DMS79 treated with DMSO at 0.1 percent for 48 hours (cell line): Measurements from ENCODE around the gene PPP1R11.
A peak's percentile ranks its signal among the peaks of the same experiment; 100 is the strongest.

Experiments
- DNase-seq: peaks from one replicate; lab custom pipeline; 2025; lab: John Stamatoyannopoulos, UW

Gene PPP1R11

GRCh38 chr6:30061858-30062458 is 5.0 kb upstream of the PPP1R11 start:
- no peak for DNase-seq

DNA sequence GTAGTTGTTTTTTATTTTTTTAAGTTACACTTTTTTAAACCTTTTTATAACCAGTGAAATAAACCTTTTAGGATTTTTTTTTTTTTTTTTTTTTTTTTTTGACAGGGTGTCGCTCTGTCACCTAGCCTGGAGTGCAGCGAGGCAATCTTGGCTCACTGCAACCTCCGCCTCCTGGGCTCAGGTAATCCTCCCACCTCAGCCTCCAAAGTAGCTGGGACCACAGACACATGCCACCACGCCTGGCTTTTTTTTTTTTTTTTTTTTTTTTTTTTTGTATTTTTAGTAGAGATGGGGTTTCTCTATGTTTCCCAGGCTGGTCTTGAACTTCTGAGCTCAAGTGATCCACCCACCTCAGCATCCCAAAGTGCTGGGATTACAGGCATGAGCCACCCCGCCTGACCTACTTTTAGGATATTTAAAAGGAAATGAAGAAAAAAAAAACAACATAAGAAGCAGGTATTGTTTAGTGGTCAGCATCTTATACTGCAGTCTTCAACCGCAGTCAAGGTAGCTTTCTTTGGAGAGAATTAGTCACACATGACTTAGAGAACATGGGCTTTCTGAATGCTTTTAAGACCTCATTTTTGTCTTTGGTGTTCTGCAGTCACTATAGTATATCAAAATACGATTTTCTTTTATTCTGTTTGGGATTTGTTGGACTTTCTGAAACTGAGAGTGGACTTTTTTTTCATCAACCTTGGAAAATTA is 4.4 kb upstream of the PPP1R11 start:
- DNase-seq = no peak

DNA sequence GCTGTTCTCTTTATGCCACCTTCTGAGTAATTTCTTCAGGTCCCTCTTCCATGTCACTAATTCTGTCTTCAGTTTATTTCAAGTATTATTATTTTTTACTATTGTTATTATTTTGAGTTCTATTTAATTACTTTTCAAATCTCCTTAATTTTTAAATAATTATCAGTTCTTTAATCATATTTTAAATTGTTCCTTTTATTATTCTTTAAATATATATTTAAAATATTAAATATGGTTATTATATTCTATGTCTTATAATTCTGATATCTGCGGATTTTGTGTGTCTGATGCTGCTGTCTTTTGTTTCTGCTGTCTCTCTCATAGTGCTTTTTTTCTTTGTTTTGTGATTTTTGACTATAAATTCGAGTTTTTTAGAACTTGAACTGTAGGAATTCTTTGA is 3.7 kb upstream of the PPP1R11 start:
- no peak for DNase-seq

DNA sequence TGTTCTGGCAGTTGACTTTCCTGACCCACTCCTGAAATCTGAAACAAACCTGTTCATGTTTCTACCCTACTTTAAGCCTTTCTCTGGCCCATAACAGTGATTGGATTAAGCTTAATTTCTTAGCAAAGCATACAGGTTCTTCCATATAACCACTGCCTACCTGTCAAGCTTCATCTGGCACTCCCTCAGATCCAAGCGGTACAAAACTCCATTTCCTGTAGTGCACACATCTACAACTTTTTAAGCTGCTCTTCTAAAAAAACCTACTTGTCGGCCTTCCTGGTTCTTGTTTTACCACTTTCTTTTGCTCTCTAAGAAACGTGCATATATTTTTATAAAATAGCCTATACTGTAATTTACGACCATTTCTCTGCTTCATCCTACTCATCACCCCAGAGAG is 916 bp upstream of the PPP1R11 start:
- peak; percentile 38 for DNase-seq

DNA sequence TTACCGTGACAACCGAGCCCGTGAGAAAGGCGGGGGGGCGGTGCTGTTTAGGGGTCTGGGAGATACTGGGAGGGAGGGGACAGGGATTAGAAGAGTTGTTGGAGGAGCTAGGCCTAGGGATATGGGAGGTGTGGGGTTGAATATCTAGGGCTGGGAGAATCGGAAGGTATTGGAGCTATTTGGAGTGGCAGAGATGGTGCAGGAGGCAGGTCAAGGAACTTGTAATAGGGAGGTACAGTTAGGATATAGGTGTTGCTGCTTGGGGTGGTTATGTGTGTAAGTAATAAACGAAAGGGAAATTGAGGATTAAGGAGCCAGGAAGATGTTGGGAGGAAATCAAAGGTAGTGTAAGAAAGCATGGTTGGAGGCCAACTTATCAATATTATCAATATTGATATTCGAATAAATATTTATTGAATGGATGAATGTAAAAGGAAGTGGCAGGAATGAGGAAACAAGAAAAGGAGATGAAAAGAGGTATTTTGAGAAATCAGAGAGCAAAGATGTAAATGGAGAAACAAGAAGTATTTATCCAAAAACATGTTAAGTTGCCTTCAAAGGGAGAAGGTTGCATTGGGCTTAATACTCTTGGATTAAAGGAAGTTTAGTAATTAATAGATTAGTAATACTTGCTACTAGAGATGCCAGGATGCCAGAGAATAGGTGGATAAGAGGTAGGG is 602 bp downstream of the PPP1R11 start:
- DNase-seq = no peak

DNA sequence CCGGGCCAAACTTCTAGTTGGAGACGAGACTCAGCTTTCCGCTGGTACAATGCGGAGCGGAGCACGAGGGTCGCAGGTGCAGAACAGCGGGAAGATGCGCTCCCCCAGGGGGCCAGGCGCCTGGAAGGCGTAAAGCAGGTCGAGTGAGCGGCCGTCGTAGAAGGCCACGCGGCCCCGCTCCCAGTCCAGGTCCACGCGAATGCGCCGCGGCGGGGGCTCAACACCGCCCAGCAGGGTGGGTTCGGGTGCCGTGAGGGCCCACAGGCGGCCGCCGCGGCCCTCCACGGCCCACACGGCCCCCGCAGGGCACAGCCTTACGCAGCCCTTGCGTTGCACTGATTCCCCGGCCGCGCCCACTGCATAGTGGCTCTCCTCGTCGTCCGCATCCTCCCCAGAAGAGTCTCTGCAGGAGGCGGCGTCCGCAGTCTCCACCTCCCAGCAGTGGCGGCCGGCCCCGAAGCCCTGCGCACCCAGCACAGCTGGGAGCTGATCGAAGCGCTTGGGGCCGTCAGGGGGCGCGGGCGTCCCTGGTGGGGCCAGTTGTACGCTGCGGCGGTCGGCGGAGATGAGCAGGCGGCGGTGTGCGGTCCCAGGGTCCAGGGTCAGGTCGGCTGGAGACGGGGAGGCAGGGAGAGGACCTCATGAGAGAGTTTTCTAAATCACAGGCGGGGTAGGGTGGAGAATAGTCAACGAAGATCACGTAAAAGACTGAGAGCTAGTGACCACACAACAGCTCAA is 4.3 kb downstream of the PPP1R11 start:
- DNase-seq = no peak

GRCh38 chr6:30071858-30072257 is 4.9 kb downstream of the PPP1R11 start:
- no peak for DNase-seq

- no peak for DNase-seq
Observed at GRCh38 chr6:30073489-30074235, 6.7 kb downstream of the PPP1R11 start.

DNA sequence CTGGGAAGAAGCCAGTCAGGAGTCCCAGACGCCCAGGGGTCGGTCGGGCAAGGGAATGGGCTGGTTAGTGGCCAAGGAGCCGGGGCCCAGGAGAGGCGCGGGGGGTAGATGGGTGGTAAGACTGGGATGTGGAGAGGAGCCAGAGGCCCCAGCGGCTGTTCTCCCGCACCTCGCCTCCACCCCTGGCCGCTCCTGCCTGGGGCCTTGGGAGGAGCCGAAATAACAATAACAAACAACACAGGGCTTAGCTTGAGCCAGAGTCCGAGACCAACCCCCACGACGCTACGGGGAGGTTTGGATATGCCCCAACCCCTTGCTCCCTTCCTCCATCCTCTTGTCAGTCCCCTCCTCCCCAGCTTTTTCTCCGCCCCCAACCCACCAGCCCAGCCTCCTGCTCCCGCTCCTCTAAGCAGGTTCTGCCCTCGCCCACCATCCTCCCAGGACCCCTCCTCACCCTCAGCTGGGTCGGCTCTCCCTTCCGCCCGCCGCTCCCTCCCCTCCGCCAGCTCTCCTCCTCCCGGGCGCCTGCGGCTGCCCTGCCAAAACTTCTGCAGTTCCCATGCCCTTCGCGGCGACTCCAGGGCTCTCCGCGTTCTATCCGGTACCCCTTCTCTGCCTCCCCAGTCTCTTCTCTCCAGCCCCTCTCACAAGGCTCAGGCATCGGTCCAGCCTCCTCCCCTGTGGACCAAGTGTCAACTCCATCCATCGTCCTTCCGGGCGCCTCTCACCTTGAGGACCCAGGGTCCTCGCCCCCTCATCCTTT is 7.5 kb downstream of the PPP1R11 start:
- no peak for DNase-seq

DNA sequence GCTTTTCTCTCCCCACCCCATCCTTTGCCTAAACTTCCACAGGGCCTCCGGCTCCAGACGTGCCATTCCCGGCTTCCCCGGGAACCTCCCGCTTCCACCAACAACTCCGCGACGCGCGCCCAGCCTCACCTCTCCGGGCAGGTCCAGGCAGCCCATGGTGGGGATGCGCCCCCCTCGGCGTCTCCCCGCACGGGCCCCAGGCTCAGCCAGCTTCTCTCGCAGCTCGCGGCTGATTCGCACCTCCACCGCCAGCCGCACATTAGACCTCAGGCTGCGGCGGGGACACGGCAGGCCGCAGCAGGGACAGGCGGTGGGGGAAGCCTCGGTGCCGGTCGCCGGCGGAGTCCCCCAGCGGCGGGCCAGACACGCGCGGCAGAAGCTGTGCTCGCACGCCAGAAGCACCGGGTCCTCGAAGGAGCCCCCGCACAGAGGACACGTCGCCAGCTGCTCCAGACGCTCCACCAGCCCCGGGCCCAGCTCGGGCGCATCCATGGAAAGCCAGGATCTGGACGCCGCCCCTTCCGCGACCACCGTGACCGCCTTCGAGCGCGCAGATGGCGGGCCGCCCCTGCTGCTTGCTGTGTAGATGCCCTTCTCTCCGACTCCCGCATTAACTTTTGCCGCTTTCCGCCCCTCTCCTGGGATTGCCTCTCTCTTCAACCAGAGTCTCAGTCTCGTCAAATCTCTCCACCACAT is 8.2 kb downstream of the PPP1R11 start, which contains the start of gene RNF39:
RNF39 (minus strand) TSS at position 676 of the 696 bp plus-strand sequence; CDS start at position 492, 184 bp downstream.
- DNase-seq = no peak

- peak; percentile 24 for DNase-seq
Observed at GRCh38 chr6:30075790-30076732, 9.1 kb downstream of the PPP1R11 start.

DNA sequence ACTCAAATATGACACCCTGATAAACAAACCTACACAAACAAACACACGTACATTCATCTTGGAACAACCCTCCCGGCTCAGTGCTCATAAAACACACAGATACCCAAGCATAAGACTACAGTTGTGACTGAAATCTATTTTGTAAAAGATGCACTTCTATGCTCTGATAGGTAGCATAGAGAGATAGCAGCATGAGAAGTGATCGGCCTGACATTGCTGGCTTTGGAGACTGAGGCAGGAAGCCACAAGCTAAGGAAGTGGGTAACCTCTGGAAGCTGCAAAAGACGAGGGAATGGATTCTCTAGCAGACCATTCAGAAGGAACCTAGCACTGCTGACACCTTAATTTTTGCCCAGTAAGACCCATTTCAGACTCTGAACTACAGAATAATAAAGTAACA is 10.2 kb downstream of the PPP1R11 start:
- DNase-seq = no peak

DNA sequence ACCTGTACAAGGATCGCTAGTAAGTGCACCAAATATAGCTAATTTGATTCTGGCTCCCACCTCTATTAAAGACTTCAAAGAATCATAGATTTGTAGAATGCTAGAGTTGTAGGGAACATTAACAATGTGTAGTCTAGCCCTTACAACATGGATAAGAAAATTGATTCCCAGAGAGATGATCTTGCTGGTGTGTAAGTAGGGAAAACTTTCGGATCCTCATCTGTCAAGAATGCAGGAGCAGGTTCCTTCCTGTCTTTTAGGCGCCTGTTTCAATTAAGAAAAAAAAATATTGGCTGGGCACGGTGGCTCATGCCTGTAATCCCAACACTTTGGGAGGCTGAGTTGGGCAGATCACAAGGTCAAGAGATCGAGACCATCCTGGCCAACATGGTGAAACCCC is 20.9 kb downstream of the PPP1R11 start:
- no peak for DNase-seq

DNA sequence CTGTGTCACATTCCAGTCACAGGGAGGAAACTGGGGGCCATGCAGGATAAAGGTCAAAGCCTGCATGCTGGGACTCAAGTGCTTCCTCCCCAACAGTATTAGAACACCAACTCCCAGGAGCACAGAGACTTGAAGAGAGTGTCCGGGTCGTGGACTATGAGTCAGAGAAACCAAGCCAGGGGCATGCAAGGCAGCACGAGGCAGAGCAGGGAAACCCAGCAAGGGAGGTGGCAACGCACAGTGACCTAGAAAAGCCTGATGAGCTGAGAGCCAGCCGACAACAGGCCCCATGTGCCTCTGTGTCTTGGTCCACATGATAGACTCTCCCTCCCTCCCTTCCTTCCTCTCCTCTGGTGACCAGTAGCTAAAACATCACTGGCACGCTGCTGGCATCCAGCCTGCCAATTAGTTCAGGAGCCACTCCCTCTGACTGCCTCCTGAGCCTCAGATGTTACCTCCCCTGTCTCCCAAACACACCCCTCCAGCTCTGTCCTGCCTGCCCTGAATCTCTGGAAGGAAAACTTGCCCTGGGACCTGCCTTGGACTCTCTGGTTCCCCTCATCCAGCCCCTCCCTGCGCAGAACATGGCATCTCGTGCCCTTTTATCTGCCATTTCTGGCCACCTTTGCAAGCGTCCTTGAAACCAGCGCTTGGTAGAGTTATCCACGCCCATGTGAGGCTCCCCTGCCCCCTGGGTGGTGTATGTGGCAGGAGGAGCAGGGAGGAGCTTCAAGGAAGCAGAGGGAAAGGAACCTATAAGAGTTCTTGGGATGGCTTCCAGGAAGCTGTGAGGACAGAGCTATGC is 24.8 kb downstream of the PPP1R11 start:
- DNase-seq = no peak

DNA sequence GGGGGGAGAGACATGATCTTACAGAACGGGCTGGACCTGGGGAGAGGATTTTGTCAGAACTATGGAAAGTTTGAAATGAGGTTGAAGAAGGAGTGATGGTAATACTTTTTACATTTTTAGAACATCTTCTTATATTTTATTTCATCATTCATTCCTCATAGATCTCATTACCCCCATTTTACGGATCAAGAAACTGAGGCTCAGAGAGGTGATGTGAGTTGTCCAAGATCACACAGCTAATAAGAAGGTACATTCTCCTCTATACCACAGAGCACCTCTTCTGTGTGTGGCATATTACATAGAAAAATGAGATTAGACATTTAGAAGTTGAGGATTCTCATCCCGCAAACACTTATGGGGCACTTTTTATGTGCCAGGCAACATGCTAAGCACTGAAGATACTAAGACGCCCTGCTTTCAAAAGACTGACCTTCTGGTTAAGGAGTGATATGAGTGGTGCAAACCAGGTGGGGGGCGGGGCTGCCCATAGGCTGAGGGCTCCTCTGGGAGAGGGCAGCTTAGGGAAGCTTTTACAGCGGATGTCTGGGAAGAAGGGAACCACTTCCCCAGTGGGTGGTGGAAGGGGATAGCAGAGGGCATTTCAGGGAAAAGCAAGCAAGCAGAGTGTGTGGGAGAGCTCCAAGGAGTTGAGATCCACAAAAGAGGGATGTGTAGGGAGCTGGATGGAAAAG is 26.0 kb downstream of the PPP1R11 start:
- no peak for DNase-seq

- no peak for DNase-seq
Observed at GRCh38 chr6:30093951-30094661, 27.1 kb downstream of the PPP1R11 start.

- DNase-seq = no peak
Observed at GRCh38 chr6:30096829-30097228, 29.8 kb downstream of the PPP1R11 start.
